H1 (cell line): Measurements from ENCODE around the gene NETO2. TPM values are rescaled to one million over a fixed set of nuclear protein-coding genes. Genes with fewer than 3 reads are reported as not detected.

Experiments used
- ATF2 ChIP-seq: IDR thresholded peaks from 2 replicates; pipeline ENCODE4 v1.6.1; 2012; ENCODE audit warnings: low read length, inconsistent platforms
- CBX5 ChIP-seq: fragments of 300-800, 300-1000 bp; sonication (generic); IDR thresholded peaks from 2 replicates; pipeline ENCODE4 v1.7.1; 2016; ENCODE audit warnings: antibody characterized with exemption, low read length, low read depth
- CEBPB ChIP-seq: IDR thresholded peaks from 2 replicates; pipeline ENCODE4 v1.6.1; 2012; ENCODE audit warnings: low read depth, low read length
- CTBP2 ChIP-seq: IDR thresholded peaks from 2 replicates; pipeline ENCODE4 v1.7.0; 2011; ENCODE audit warnings: borderline replicate concordance, mild to moderate bottlenecking, moderate library complexity, mixed read lengths, low read length; ENCODE audit not compliant: insufficient read depth, insufficient read length
- E2F6 ChIP-seq: IDR thresholded peaks from 2 replicates; pipeline ENCODE4 v1.6.1; 2012; ENCODE audit warnings: inconsistent platforms
- GTF2F1 ChIP-seq: IDR thresholded peaks from 2 replicates; pipeline ENCODE4 v1.6.1; 2012; ENCODE audit warnings: low read depth, low read length, improper control_type of control experiment, borderline replicate concordance
- KDM5A ChIP-seq: fragments of 200-600 bp; IDR thresholded peaks from 2 replicates; pipeline ENCODE4 v1.7.1; 2012; ENCODE audit warnings: mild to moderate bottlenecking, low read length, inconsistent platforms, mixed read lengths
- NRF1 ChIP-seq: IDR thresholded peaks from 2 replicates; pipeline ENCODE4 v1.6.1; 2011; ENCODE audit warnings: mild to moderate bottlenecking, low read depth, low read length, improper control_type of control experiment
- RBBP5 ChIP-seq: IDR thresholded peaks from 2 replicates; pipeline ENCODE4 v1.7.1; 2012; ENCODE audit warnings: low read depth, mild to moderate bottlenecking, inconsistent platforms, low read length, moderate library complexity, borderline replicate concordance
- RFX5 ChIP-seq: IDR thresholded peaks from 2 replicates; pipeline ENCODE4 v1.6.1; 2011; ENCODE audit warnings: low read depth, low read length, improper control_type of control experiment, borderline replicate concordance
- SP2 ChIP-seq: IDR thresholded peaks from 2 replicates; pipeline ENCODE4 v1.6.1; 2012; ENCODE audit warnings: mild to moderate bottlenecking, low read length, inconsistent platforms
- SP4 ChIP-seq: IDR thresholded peaks from 2 replicates; pipeline ENCODE4 v1.6.1; 2012; ENCODE audit warnings: low read length, inconsistent platforms
- SUZ12 ChIP-seq: fragments of 200-600 bp; sonication (generic); IDR thresholded peaks from 2 replicates; pipeline ENCODE4 v1.6.1; 2012; ENCODE audit warnings: mild to moderate bottlenecking, inconsistent platforms, low read length, moderate library complexity, mixed read lengths
- TAF1 ChIP-seq: IDR thresholded peaks from 2 replicates; pipeline ENCODE4 v1.6.1; 2011; ENCODE audit warnings: mild to moderate bottlenecking, low read depth, low read length
- TAF7 ChIP-seq: optimal IDR thresholded peaks from 2 replicates; pipeline ENCODE3; 2011; ENCODE audit warnings: low read depth, mild to moderate bottlenecking, inconsistent platforms, low read length, moderate library complexity, borderline replicate concordance
- TCF12 ChIP-seq: IDR thresholded peaks from 2 replicates; pipeline ENCODE4 v1.6.1; 2011; ENCODE audit warnings: low read depth, mild to moderate bottlenecking, low read length
- USF2 ChIP-seq: IDR thresholded peaks from 2 replicates; pipeline ENCODE4 v1.6.1; 2011; ENCODE audit warnings: low read length, improper control_type of control experiment
- ZNF274 ChIP-seq: IDR thresholded peaks from 2 replicates; pipeline ENCODE4 v1.7.0; 2012; ENCODE audit warnings: low read length, borderline replicate concordance; ENCODE audit errors: extremely low read depth
- polyA plus RNA-seq, 7 experiments: library from polyadenylated mRNA; depleted of rRNA in 3 of 7; stranded (reverse) in 5 of 7; unstranded in 2 of 7; fragments of >200 nt in 5 of 7; fragments of 200-250 nt in 2 of 7; gene quantifications; 1 replicate in 5 of 7; 2 replicates in 1 of 7; 4 replicates in 1 of 7; pipeline versions ENCODE4 v1.2.1 to v1.2.3, GENCODE V29; 2011 to 2013; ENCODE audit warnings: missing spikeins in 2 of 7, mixed read lengths in 2 of 7
- total RNA-seq: library from RNA; stranded (reverse); fragmentation: NEBNext Ultra II Directional; extraction: Animal tissue kit (Norgen Biotek cat#: 25700); gene quantifications from 2 replicates; pipeline ENCODE4 v1.2.1, GENCODE V29; 2021
- TF ChIP-seq, protein P1 (sequence below), 3 experiments: IDR thresholded peaks; 1 replicate in 2 of 3; 2 replicates in 1 of 3; pipeline versions ENCODE4 v1.5.1 to v1.6.1; 2011; ENCODE audit warnings: low read length in 3 of 3, mild to moderate bottlenecking in 3 of 3, inconsistent platforms in 2 of 3, low read depth in 1 of 3, moderate library complexity in 1 of 3; ENCODE audit not compliant: insufficient read depth in 1 of 3; ENCODE audit errors: control extremely low read depth in 1 of 3

Gene NETO2
- total and polyA plus RNA-seq, 2 of the 8 experiments (the other 6 are each of a cell fraction or from before 2014, with no cell fraction given), result 9.4 to 12.5 TPM

DNA sequence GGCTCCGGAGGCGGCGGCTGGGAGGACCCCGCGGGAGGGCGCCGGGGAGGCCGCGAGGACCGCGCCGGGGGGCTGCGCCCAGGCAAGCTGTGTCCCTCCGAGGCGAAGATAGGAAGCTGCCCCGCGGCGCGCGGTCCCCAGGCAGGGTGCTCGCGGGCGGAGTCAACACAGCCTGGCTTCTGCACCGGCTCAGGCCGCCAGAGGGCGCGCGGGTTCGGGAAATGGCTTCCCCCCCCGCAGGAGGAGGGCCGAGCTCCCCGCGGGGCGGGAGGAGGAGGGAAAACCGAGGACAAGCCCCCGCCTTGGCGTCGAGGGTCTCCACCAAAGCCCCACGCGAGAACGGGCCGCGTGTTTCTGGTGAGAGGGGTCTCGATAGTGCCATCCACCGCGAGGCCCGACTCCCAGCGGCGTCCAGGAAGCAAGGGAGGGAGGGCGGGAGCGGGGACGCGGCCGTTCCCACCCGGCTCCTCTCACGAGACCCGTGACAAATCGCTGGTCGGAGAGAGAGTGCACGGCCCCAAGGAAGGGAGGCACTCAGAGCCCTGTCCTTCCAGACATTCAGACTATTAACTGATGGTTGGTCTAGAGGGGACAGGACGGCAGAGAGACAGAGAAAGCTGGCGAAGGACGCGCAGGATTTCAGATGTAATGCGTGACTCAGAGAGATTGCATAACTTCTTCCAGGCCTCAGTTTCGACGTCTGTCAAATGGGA lies 105.8 kb downstream of the NETO2 start (continued):
- TF ChIP-seq TAF7 (no peak), RBBP5 (no peak), TCF12 (no peak), ZNF274 (no peak), USF2 (no peak), CEBPB (peak; percentile 94), SP2 (no peak), TAF1 (no peak), CTBP2 (no peak), KDM5A (no peak), SUZ12 (no peak; the same call in 1 of the 2 replicates), CBX5 (no peak), E2F6 (peak; percentile 61), RFX5 (no peak), NRF1 (no peak), GTF2F1 (no peak), SP4 (no peak), ATF2 (no peak)
- TF ChIP-seq, protein P1, sequence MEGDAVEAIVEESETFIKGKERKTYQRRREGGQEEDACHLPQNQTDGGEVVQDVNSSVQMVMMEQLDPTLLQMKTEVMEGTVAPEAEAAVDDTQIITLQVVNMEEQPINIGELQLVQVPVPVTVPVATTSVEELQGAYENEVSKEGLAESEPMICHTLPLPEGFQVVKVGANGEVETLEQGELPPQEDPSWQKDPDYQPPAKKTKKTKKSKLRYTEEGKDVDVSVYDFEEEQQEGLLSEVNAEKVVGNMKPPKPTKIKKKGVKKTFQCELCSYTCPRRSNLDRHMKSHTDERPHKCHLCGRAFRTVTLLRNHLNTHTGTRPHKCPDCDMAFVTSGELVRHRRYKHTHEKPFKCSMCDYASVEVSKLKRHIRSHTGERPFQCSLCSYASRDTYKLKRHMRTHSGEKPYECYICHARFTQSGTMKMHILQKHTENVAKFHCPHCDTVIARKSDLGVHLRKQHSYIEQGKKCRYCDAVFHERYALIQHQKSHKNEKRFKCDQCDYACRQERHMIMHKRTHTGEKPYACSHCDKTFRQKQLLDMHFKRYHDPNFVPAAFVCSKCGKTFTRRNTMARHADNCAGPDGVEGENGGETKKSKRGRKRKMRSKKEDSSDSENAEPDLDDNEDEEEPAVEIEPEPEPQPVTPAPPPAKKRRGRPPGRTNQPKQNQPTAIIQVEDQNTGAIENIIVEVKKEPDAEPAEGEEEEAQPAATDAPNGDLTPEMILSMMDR (IDR thresholded peaks at IDR 0.05; ENCODE audit: control extremely low read depth in 1 of 3, insufficient read depth in 1 of 3, low read depth in 1 of 3, low read length in 3 of 3), result peak; percentile 83 to 89 (median 84)
